Activated CD8-positive, alpha-beta memory T cell treated with anti-CD3 and anti-CD28 coated beads, Interleukin-2, amount 10 ng/mL, durations not matched to agents 7 days and 5 days (primary cell): ENCODE results near the gene ARRDC1. TPM values are rescaled to one million over a fixed set of nuclear protein-coding genes. Genes with fewer than 3 reads are reported as not detected.

Experiments used
- ATAC-seq: fragments of 150-1000 bp; cut with Tn5 transposase; one replicate; pipeline ENCODE4 v1.10.0; 2021; ENCODE audit warnings: moderate library complexity
- CTCF ChIA-PET: fragments of 350-600 bp; sonication (Branson Sonifier 250); formaldehyde crosslinking; loops from one replicate; lab custom pipeline; 2021; ENCODE audit warnings: antibody characterized with exemption; lab: Charles Lee
- DNase-seq: peaks from one replicate; pipeline ENCODE4 v3.0.0-alpha.2; 2020
- H3K27ac Mint-ChIP-seq: one replicate; pipeline ENCODE4 v1.8.0; 2021; ENCODE audit warnings: mild to moderate bottlenecking, mixed read lengths
- H3K27me3 Mint-ChIP-seq: one replicate; pipeline ENCODE4 v1.8.0; 2021; ENCODE audit warnings: mixed read lengths
- H3K36me3 Mint-ChIP-seq: one replicate; pipeline ENCODE4 v1.8.0; 2021; ENCODE audit warnings: mild to moderate bottlenecking, mixed read lengths
- H3K4me1 Mint-ChIP-seq: one replicate; pipeline ENCODE4 v1.8.0; 2021; ENCODE audit warnings: mixed read lengths
- H3K4me3 Mint-ChIP-seq: one replicate; pipeline ENCODE4 v1.8.0; 2021; ENCODE audit warnings: mild to moderate bottlenecking, moderate library complexity, mixed read lengths
- H3K9me3 Mint-ChIP-seq: one replicate; pipeline ENCODE4 v1.8.0; 2022; ENCODE audit warnings: low read depth, mixed read lengths
- total RNA-seq, 2 experiments: library from RNA; stranded (reverse); gene quantifications; one replicate each; pipeline ENCODE4 v1.2.3, GENCODE V29; 2021

The ARRDC1 gene
- total RNA-seq, 2 experiments from 2014 or later, result 49.0 to 50.1 TPM

DNA sequence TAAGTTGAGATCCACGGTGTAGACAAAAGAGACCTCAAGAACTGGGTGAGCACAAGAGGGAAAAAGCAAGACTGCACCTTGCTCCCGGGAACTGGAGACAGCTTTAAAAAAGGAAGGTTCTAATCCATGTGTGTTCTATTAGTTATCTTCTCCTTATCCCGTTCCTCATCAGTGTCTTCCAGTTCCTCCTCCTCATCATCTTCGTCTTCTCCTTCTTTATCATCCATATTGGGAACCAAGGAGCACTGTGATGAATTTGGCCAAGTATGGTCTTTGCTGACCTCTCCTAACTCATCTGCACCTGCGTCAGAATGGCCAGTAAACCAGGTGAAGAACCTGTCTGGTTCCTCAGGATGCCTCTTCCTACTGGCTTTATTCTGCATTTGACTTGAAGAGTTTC is 35.4 kb downstream of the ARRDC1 start:
- Mint-ChIP-seq H3K36me3 (peaks cover 26% of the 10 kb centered on the region), H3K27me3 (no peaks in the 10 kb centered on the region), H3K4me1 (peaks cover 32% of the 10 kb centered on the region), H3K4me3 (no peak overlapping the region), H3K27ac (peak overlapping the region; percentile 28), H3K9me3 (no peaks in the 10 kb centered on the region)
- DNase-seq (no peak), ATAC-seq (no peak)
- CTCF ChIA-PET, result interaction anchor here (1.5 kb wide), 1 partner anchor 22 kb away, joined by 4 read pairs; the partner anchor contains the start of gene EHMT1

DNA sequence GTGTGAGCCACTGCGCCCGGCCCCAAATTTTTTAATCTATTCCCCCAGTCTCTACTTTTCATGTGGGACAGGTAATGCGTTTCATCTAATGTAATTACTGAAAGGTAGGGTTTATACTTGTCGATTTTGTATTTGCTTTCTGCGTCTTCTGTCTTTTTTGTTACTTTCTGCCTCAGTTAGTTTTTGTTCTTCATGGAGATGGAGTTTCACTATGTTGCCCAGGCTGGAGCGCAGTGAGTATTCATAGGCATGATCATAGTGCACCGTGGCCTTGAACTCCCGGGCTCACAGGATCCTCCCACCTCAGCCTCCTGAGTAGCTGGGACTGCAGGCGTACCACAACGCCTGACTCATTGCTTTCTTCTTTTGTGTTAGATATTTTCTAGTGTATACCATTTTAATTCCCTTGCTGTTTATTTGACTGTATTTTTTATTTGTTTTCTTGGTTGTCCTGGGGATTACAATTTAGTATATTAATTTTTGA is 36.7 kb downstream of the ARRDC1 start:
- Mint-ChIP-seq H3K9me3 (no peaks in the 10 kb centered on the region), H3K27me3 (no peaks in the 10 kb centered on the region), H3K4me1 (peaks cover 35% of the 10 kb centered on the region), H3K36me3 (peaks cover 31% of the 10 kb centered on the region), H3K27ac (no peak overlapping the region), H3K4me3 (no peak overlapping the region)
- CTCF ChIA-PET, result no interaction called here
- no peak for ATAC-seq
- no peak for DNase-seq

DNA sequence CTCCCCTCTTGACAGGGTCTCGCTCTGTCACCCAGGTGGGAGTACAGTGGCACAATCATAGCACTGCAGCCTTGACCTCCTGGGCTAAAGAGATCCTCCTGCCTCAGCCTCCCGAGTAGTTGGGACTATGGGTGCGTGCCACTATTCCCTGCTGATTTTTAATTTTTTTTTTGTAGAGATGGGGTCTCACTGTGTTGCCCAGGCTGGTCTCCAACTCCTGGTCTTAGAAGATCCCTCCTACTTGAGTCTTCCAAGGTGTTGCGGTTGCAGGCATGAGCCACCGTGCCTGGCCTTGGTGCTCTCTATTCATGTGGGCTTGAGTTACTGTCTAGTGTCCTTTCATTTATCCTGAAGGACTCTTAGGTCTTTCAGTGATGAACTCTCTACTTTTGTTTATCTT is 37.4 kb downstream of the ARRDC1 start:
- peaks cover 39% of the 10 kb centered on the region for H3K4me1 Mint-ChIP-seq
- ATAC-seq, result no peak
- no peaks in the 10 kb centered on the region for H3K9me3 Mint-ChIP-seq
- CTCF ChIA-PET, result no interaction called here
- no peaks in the 10 kb centered on the region for H3K27me3 Mint-ChIP-seq
- no peak for DNase-seq
- H3K4me3 Mint-ChIP-seq, result no peak overlapping the region
- H3K27ac Mint-ChIP-seq, result no peak overlapping the region
- H3K36me3 Mint-ChIP-seq, result peaks cover 30% of the 10 kb centered on the region

DNA sequence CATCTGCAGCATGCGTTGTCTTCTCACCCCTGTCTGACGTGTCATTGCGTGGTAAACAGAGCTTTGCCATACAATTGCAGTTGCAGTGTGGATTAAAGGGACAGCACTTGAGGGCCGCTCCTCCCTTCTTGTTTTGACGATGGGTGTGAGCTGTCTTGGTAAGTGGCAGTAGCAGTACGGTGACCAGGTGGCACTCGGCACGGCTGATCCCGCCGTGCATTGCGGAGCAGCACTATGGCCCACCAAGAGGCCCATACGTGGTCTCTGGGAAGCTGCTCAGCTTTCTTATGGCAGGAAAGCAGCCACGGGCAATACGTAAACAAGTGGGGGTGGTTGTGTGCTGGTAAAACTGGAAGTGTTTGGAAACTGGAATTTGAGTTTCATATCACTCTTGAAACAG is 38.4 kb downstream of the ARRDC1 start:
- CTCF ChIA-PET, result interaction anchor here (2.0 kb wide), 1 partner anchor 12 kb away, joined by 4 read pairs; no protein-coding TSS in a partner anchor

DNA sequence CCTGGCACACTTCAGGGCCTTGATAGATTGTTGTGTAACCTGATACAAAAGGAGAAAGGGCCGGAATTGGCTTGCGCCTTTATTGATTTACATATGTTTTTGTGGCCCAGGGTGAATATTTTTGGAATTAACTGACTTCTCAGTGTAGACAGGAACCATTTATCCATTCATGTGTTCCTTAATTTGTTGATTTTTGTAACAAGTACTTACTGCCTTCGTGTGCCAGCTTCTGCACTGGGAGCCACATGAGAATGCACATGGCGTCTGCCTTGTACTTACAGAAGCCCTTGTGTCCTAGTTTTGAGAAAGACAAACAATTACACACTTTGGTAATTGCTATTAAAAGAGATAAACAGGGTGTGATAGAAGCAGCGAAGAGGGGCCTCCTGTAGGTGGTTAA is 39.7 kb downstream of the ARRDC1 start:
- H3K27me3 Mint-ChIP-seq, result no peaks in the 10 kb centered on the region
- ATAC-seq, result no peak
- CTCF ChIA-PET, result interaction anchor here (2.0 kb wide), 1 partner anchor 11 kb away, joined by 4 read pairs; no protein-coding TSS in a partner anchor
- DNase-seq, result no peak
- no peaks in the 10 kb centered on the region for H3K9me3 Mint-ChIP-seq
- peaks cover 36% of the 10 kb centered on the region for H3K4me1 Mint-ChIP-seq
- H3K27ac Mint-ChIP-seq, result no peak overlapping the region
- peaks cover 35% of the 10 kb centered on the region for H3K36me3 Mint-ChIP-seq
- H3K4me3 Mint-ChIP-seq, result no peak overlapping the region

More for the DNA sequence above, 38.4 kb downstream of the ARRDC1 start:
- Mint-ChIP-seq H3K27ac (no peak overlapping the region), H3K4me1 (peaks cover 37% of the 10 kb centered on the region), H3K9me3 (no peaks in the 10 kb centered on the region), H3K27me3 (no peaks in the 10 kb centered on the region), H3K4me3 (no peak overlapping the region), H3K36me3 (peaks cover 39% of the 10 kb centered on the region)
- ATAC-seq (no peak), DNase-seq (no peak)

DNA sequence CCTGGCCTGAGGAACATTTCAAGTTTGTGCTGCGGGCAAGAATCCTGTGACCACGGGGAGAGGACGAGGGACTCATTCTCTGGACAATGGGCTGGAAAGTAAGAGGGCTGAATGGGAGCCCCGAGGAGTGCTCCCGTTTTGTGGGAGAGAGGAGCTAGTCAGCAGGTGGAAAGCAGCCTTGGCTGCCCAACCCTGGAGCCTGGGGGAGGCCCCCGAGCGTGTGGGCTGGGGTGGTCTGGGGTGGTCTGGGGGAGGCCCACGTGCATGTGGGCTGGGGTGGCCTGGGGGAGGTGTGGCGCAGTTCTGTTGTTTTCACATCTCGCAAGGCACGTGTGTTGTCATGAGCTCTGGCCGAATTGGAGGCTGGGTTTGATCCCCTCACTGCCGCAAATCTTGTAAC is 40.9 kb downstream of the ARRDC1 start:
- DNase-seq (no peak), ATAC-seq (no peak)
- Mint-ChIP-seq H3K27ac (no peak overlapping the region), H3K9me3 (no peaks in the 10 kb centered on the region), H3K36me3 (peaks cover 35% of the 10 kb centered on the region), H3K27me3 (no peaks in the 10 kb centered on the region), H3K4me1 (peaks cover 38% of the 10 kb centered on the region), H3K4me3 (no peak overlapping the region)
- CTCF ChIA-PET, result interaction anchor here (1.2 kb wide), 1 partner anchor 17 kb away, joined by 3 read pairs; no protein-coding TSS in a partner anchor

DNA sequence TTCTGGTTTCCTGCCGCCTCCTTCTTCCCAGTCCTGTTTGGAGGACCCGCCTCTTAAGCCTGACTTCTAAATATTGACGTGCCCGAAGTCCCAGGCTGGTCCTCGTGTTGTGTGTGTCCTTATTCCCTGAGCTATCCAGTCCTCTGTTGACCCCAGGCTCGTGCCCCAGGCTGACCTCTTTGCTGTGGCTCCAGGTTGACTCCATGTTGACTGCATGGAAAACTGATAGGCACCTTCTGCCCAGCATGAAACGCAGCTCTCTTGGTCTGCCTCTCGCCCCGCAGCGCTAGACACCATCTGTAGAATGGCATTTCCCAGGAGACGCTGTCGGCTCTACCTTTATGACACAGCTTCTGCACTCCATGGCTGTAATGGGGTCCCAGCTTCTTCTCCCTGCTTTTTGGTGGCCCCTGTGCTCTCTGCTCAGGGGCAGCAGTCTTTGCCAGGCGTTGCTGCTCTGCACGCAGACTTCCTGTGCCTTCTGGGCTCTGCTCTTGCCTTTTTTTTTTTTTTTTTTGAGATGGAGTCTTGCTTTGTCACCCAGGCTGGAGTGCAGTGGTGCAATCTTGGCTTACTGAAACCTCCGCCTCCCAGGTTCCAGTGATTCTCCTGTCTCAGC is 41.7 kb downstream of the ARRDC1 start:
- Mint-ChIP-seq H3K9me3 (no peaks in the 10 kb centered on the region), H3K4me3 (no peak overlapping the region), H3K27ac (no peak overlapping the region), H3K4me1 (peaks cover 37% of the 10 kb centered on the region), H3K36me3 (peaks cover 33% of the 10 kb centered on the region), H3K27me3 (no peaks in the 10 kb centered on the region)
- CTCF ChIA-PET, result interaction anchor here (1.2 kb wide), 1 partner anchor 16 kb away, joined by 3 read pairs; no protein-coding TSS in a partner anchor
- no peak for ATAC-seq
- DNase-seq, result no peak

DNA sequence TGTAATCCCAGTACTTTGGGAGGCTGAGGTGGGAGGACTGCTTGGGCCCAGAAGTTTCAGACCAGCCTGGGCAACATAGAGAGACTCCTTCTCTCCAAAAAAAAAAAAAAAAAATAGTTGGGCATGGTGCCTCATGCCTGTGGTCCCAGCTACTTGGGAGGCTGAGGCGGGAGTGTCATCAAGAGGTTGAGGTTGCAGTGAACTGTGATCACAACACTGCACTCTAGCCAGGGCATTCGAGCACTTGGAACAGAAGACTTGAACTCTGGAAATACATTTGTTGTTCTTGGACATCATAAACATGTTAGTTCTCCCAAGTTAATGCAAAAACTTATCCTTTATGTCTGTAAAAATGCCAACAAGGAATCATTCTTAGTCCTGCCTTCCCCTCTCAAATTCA is 42.9 kb downstream of the ARRDC1 start:
- Mint-ChIP-seq H3K27me3 (no peaks in the 10 kb centered on the region), H3K27ac (no peak overlapping the region), H3K4me1 (peaks cover 35% of the 10 kb centered on the region), H3K9me3 (no peaks in the 10 kb centered on the region), H3K4me3 (no peak overlapping the region), H3K36me3 (peaks cover 31% of the 10 kb centered on the region)
- DNase-seq (no peak), ATAC-seq (no peak)
- CTCF ChIA-PET, result no interaction called here

DNA sequence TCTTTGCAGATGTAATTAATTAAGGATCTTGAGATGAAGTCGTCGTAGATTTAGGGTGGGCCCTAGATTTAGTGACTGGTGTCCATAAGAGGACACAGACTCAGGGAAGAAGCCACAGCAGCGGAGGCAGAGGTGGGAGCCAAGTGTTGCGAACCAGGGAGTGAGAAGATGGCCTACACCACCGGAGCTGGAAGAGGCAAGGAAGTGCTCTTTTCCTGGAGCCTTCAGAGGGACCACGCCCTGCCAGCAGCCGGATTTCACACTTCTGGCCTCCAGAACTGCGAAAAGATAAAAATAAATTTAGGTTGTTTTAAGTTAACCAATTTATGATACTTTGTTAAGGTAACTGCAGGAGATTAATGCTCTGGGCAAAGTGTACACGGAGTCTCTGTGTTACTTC is 44.1 kb downstream of the ARRDC1 start:
- ATAC-seq (no peak), DNase-seq (no peak)
- Mint-ChIP-seq H3K27me3 (no peaks in the 10 kb centered on the region), H3K4me3 (no peak overlapping the region), H3K36me3 (peaks cover 31% of the 10 kb centered on the region), H3K4me1 (peaks cover 30% of the 10 kb centered on the region), H3K9me3 (no peaks in the 10 kb centered on the region), H3K27ac (no peak overlapping the region)
- CTCF ChIA-PET, result interaction anchor here (1.2 kb wide), 1 partner anchor 23 kb away, joined by 3 read pairs; no protein-coding TSS in a partner anchor

DNA sequence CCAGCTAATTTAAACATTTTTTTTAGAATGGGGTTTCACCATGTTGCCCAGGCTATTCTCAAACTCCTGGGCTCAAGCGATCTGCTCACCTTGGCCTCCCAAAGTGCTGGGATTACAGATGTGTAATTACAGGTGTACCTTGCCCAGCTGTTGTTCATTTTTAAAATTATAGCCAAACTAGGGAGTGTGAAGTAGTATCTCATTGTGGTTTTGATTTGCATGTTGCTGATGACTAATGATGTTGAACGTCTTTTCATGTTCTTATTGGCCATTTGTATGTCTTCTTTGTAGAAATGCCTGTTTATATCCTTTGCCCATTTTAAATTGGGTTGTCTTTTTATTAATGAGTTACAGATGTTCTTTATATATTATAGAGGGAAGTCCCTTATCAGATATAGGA is 44.8 kb downstream of the ARRDC1 start:
- Mint-ChIP-seq H3K4me3 (no peak overlapping the region), H3K4me1 (peaks cover 30% of the 10 kb centered on the region)

DNA sequence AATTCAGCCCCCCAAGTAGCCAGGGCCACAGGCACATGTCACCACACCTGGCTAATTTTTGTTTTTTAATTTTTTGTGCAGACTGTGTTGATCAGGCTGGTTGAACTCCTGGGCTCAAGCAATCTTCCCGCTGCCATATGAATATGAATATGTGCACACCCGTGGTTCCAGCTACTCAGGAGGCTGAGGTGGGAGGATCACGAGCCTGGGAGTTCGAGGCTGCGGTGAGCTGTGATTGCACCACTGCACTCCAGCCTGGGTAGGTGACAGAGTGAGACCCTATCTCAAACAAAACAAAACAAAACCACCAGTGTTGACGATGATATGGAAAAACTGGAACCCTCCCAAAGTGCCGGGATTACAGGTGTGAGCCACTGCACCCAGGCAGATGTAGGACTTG is 45.3 kb downstream of the ARRDC1 start:
- Mint-ChIP-seq H3K4me1 (peaks cover 30% of the 10 kb centered on the region), H3K36me3 (peaks cover 31% of the 10 kb centered on the region), H3K9me3 (no peaks in the 10 kb centered on the region), H3K4me3 (no peak overlapping the region), H3K27me3 (no peaks in the 10 kb centered on the region), H3K27ac (no peak overlapping the region)
- no peak for DNase-seq
- CTCF ChIA-PET, result no interaction called here
- no peak for ATAC-seq

More for the DNA sequence above, 44.8 kb downstream of the ARRDC1 start:
- Mint-ChIP-seq H3K27me3 (no peaks in the 10 kb centered on the region), H3K27ac (no peak overlapping the region), H3K9me3 (no peaks in the 10 kb centered on the region), H3K36me3 (peaks cover 31% of the 10 kb centered on the region)
- ATAC-seq (no peak), DNase-seq (no peak)
- CTCF ChIA-PET, result interaction anchor here (1.2 kb wide), 1 partner anchor 23 kb away, joined by 3 read pairs; no protein-coding TSS in a partner anchor

DNA sequence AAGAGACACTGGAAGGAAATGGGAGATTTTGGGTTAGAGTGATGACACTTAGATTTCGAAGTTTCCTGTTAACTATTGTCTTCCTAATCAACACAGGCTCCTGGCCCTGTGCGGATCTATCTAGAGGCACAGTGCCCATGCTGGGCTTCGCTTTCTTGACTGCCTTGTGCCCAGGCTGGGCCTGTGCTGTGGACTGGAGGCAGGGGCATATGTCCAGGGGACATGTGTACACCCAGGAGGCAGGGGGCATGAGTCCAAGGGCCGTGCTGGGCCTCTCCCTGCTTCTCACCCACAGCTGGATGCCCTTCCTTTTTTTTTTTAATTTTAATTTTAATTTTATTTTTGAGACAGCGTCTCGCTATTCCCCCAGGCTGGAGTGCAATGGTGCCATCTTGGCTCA is 50.9 kb downstream of the ARRDC1 start:
- ATAC-seq (no peak), DNase-seq (no peak)
- H3K9me3 Mint-ChIP-seq, result no peaks in the 10 kb centered on the region
- no peaks in the 10 kb centered on the region for H3K27me3 Mint-ChIP-seq
- H3K4me1 Mint-ChIP-seq, result peaks cover 13% of the 10 kb centered on the region
- H3K4me3 Mint-ChIP-seq, result no peak overlapping the region
- CTCF ChIA-PET, result interaction anchor here (1.3 kb wide), 1 partner anchor 12 kb away, joined by 4 read pairs; no protein-coding TSS in a partner anchor
- no peak overlapping the region for H3K27ac Mint-ChIP-seq
- H3K36me3 Mint-ChIP-seq, result peaks cover 8% of the 10 kb centered on the region

DNA sequence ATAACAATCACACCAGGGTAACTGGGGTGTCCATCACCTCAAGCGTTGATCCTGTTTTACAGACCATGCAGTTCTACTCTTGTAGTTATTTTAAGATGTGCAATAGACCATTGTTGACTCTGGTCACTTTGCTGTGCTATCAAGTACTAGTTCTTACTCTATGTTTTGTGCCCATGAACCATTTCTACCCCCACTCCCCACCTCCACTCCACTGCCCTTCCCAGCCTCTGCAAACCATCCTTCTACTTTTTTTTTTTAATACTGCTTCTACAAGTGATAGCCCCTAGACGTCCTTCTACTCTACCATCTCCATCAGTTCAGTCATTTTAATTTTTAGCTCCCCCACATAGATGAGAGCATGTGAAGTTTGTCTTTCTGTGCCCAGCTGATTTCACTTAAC is 52.1 kb downstream of the ARRDC1 start:
- CTCF ChIA-PET, result interaction anchor here (1.4 kb wide), 1 partner anchor 15 kb away, joined by 4 read pairs; no protein-coding TSS in a partner anchor
- Mint-ChIP-seq H3K36me3 (peaks cover 7% of the 10 kb centered on the region), H3K4me1 (peaks cover 13% of the 10 kb centered on the region), H3K9me3 (no peaks in the 10 kb centered on the region), H3K4me3 (no peak overlapping the region), H3K27me3 (no peaks in the 10 kb centered on the region), H3K27ac (no peak overlapping the region)
- no peak for DNase-seq
- no peak for ATAC-seq

DNA sequence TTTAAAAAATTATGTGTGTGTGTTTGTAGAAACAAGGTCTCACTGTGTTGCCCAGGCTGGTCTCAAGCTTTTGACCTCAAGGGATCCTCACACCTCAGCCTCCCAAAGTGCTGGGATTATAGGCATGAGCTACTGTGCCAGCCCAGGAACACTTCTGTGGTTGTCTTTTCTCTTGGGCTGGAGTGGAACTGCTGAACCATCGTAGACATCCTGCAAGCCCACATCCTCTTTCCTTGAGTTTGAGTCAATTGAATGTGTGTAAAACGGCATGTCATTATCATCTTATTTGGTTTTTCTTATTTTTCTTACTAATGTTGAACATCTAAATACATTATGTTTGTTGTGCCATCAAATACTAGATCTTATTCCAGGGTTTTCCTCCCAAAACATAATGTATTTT is 53.3 kb downstream of the ARRDC1 start:
- Mint-ChIP-seq H3K9me3 (no peaks in the 10 kb centered on the region), H3K27ac (no peak overlapping the region), H3K36me3 (peaks cover 10% of the 10 kb centered on the region), H3K27me3 (no peaks in the 10 kb centered on the region), H3K4me3 (no peak overlapping the region), H3K4me1 (peaks cover 13% of the 10 kb centered on the region)
- DNase-seq, result no peak
- no peak for ATAC-seq
- CTCF ChIA-PET, result interaction anchor here (0.9 to 1.4 kb wide), 2 partner anchors 14 to 31 kb away, joined by 3 to 4 read pairs; no protein-coding TSS in a partner anchor
